NCI-H524 treated with DMSO at 0.1 percent for 48 hours (cell line): ENCODE measurements around the gene SFMBT2.
"Not testable (repeated sequence)": the region's sequence is repeated elsewhere in the genome, so short reads cannot be mapped to it uniquely, and the experiment has no call there.

Experiments used
- DNase-seq: peaks from one replicate; lab custom pipeline; 2025; lab: John Stamatoyannopoulos, UW

SFMBT2 gene

DNA sequence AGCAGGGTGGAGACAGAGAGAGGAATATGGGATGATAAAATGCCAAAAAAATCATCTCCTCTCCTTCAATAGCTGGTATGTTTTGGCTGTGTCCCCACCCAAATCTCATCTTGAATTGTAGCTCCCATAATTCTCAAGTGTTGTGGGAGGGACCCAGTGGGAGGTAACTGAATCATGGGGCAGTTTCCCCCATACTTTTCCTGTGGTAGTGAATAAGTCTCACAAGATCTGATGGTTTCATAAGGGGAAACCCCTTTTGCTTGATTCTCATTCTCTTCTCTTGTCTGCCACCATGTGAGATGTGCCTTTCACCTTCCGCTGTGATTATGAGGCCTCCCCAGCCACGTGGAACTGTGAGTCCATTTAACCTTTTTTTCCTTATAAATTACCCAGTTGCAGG, 226.7 kb downstream of the SFMBT2 start:
- DNase-seq, result not testable (repeated sequence)

DNA sequence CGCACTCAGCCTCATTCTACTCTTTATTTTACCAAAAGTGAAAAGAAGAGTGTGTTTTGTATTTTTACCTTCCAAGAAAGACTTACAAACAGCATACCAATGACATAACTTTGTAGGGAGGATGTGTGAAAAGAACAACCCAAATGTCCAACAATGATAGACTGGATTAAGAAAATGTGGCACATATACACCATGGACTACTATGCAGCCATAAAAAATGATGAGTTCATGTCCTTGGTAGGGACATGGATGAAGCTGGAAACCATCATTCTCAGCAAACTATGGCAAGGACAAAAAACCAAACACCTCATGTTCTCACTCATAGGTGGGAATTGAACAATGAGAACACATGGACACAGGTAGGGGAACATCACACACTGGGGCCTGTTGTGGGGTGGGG, 228.5 kb downstream of the SFMBT2 start:
- DNase-seq, result not testable (repeated sequence)

DNA sequence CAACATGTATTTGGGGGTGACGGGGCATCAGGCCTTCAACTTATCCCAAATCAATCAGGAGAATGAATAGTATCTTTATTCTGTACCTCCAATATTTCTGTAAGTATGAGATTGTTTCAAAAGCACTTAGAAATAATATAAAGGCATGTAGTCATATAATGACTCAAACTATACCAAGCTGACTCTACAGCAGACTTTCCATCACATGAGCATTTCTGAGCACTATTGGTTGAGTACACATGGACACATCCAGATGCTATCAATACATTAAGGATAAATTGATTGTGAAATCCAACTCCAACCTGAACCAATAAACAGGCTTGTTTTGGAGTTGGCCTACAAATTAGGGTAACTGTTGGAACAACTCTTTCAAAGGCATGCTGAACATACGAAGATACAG, 229.4 kb downstream of the SFMBT2 start:
- DNase-seq, result no peak

DNA sequence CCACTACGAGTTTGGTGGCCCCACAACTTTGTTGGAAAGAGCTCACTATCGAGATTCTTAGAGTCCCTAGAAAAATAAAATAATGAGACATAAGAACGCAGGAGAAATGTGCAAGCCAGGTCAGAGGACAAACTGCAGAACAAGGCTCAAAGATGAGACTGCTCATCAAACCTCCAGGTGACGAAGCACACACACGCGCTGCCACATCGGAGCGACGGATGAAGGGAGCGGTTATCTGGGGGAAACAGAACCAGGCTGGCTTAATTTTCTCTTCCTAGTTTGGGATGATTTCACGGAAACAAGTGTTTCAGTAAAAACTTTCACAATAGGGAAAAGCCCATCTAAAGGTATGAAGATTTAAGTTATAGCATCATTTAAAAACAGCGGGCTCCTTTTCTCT, 231.3 kb downstream of the SFMBT2 start:
- DNase-seq, result no peak

DNA sequence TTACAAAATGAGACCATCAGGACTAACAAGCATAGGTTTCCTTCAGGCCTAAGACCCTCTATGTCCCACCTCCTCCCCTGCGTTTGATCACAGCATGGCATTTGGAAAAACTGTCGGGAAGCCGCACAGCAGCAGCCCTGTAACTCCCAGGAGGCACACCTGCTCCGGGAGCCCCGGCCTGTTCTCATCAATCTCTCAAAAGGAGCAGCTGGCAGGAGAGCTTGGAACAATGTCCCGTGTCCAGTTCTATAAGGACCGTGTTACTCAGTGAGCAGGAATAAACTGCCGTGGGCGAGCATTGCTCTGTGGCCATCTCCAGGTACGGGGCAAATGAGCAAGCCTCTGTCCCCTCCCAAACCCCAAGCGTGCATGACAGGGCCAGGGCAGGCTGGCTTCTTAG, 236.9 kb downstream of the SFMBT2 start:
- DNase-seq, result no peak

DNA sequence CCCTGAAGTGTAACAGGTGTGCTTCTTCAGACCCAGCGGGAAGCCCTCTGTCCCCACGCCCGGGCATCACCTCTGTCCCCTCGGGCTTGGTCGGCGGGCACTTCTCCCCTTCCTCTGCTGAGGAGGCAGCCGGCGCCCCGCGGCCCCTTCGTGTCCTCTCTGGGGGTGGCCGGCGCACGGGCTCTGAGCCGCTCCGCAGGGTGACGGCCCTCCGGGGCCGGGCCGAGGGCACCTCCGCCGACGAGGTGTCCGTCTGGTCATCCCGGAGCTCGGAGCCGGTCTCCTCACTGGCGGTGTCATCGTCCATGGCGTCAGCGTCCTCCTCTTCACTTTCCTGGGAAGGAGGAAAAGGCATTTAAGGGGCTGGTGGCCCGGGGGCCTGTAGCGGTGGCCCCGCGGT, 239.0 kb downstream of the SFMBT2 start:
- no peak for DNase-seq

DNA sequence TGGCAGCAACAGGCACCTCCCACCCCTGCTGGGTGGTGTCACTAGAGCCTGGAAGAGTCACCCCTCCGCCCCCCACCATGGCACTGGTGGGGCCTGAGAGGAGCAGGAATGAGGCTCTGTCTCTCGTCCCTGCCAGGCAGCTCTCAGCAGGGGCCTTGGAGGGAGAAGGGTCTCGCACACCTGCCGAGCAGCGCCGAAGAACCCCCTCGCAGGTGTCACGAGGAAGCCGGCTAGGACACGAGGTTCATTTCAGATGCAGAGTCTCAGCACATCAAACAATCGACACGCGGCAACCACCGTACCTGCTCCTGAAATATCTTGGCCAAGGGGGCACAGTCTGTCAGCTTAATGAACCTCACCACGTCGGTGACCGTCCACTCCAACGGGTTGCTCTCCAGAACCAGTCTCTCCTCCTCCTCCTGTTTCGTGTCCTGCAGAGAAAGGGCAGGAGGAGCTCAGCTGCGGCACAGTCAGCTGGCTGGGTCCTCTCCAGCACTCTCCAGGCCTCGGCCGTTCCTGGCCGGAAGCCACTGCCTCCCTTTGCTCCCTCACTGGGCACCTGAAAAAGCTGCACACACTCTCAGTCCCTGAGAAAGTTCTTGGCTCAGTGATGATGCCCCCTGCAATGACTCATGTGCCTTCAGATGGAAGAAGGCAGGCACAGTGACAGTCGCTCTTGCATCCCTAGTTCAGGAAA, 240.1 kb downstream of the SFMBT2 start:
- no peak for DNase-seq

DNA sequence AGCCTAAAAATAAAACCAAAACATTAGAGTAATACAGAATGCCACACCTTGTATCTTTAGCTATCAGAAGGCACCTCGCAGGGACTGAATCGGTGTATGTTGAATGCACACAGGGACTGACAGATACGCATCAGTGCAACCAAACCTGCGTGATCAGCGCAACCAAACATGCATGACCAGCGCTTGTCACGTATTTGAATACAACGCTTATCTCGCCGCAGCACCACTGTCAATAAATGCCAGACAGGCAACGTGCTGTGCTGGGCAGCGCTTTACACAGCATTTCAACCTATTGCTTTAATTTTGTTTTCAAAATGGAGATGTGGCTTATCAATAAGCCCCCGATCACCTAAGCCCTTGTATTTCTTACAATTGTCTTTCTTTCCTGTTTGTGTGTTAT, 242.4 kb downstream of the SFMBT2 start:
- DNase-seq, result no peak

DNA sequence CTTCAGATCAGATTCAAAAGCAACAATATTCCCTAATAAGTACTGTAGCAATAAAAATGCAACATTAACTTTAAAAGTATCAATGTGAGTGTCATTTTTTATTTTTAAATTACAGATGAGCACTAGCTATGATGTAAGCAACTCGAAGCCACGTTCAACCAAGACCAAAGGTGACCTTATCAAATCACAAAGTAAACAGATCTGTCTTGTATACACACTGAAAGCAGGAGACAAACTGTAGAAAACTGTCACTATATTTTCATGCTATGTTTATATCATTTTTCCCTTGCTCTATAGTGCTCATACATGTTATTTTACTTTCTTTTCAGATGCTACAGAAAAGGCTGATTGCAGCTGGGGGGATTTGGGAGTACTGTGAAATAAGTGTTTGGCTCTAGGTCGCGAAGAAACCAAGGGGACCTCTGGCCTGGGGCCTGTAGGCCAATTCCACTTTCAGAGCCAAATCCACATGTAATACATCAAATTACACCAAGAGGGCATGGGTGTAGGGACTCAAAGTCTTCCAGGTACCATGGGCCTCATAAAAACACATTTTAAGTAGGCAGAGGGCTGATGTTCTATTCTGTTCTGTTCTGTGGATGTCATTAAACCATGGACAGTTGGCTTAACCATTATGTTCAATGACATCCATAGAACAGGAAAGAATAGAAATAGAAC, 245.2 kb downstream of the SFMBT2 start:
- DNase-seq, result no peak

DNA sequence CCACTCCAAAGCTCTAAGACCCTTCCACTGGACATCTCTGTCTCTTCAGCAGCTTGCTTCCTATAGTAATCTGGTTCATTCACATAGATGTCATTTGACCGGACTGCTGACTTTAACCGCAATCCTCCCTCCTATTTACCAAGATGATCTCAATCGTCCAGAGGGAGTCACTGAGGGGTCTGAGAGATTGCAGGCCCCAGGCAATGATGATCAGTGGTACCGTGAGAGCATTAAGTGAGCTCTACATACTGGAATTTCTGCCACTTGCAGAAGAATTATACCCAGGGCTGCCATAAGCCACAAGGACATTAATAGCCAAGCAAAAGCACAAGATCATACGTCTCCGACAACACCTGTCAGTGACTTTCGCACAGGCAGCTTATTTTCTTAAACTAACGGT, 245.9 kb downstream of the SFMBT2 start:
- no peak for DNase-seq

DNA sequence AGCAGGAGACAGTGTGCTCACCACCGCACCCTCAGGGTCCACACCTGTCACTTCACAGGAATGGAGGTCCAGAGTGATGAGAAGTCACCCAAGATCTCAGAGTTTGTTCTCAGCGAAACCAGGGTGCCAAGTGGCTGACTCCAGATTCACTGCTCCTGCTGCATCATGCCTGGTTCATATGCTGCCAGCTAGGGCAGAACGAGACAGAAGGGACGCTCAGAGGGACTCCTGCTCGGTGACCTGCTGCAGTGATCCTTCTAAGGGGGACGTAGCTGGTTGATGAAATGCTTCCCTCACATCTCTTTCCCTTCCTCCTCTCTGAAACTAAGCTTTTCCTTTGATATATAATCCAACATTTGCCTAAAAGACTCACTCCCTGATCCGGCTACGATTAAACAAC, 248.5 kb downstream of the SFMBT2 start:
- no peak for DNase-seq

DNA sequence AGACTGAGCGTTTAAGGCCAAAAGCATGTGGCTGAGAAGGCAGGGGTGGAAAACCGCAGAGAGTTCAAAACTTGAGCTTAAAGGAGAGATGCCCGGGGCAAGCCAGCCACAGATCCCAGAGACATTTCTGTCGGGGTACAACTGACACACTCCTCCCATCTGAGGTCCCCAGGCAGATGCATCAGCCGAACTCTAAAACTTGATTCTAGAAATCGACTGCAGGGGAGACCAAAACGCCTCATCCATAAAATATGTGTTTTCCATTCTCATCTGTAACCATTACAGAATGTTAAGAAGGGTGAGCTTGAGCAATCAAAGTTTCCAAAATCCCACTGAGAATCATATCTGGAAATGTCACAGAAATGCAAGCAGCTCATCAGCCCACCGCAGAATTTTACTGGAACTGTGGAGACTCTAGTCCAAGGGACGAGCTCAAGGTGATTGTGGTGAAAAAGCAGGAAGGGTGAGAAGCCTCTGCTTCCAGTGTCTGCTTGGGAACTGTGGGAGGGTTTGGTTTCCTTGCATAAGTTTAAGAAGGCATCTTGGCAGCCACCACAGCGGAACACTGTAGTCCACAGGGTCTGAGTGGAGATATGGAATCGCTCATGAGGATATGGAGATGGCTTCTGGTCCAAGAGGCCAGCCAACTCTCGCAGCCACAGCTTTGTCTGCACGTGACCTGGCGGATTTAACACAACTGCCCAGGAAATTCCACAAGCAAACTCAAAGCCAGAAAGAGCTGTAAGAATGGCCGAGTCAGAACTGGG, 249.2 kb downstream of the SFMBT2 start:
- no peak for DNase-seq

DNA sequence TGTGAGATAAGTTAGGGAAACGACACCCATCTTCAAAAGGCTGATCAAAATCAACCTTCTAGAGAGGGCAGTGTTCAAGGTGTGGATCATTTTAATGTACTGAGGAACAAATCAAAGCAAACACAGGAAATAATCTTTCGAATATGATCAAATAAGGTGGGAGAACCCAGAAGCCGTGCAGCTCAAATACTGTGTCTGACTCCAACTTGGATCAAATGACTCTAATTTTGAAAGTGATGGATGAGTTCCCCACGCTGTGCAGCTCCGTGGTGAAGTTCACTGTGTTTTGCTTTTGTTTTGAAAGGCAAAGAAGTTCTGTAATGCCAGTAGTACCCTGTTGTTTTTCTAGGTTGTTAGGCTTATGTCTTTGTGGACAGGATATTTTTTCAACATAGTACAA, 250.9 kb downstream of the SFMBT2 start:
- no peak for DNase-seq

DNA sequence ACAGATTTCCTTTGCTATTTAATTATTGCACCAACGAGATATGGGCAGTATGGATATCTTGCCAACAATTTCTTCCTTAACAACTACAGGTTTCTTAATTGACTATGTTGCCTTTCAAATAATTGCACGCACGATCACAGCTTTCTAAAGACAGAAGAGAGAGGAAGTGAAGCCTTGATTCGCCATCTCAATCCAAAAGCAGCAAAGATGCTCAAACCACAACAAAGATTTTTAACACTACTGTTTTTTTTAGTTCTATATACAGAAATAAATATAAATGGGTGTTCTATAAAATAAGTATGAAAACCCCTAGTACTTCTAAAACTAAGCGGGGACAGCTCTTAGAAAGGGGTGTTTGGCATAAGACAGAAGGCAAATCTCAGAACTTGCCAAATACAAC, 251.3 kb downstream of the SFMBT2 start:
- no peak for DNase-seq

DNA sequence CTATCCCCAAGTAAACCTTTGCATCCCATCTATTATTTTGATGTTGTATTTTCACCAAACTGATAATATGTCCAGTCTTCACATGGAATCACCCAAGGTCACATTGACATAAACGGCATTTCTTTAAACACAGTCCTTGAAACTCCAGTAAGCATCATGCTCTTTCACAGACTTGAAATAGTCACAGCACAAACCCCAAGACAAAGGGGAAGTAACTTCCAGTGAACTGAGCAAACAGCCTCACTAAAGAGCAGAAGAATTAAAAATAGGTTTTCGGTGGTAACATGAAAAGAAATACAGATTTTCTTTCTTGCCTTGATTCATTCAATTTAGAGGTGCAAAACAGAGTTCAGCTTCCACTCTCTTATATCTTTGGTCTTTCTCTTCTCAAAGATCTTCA, 253.7 kb downstream of the SFMBT2 start:
- DNase-seq, result no peak

DNA sequence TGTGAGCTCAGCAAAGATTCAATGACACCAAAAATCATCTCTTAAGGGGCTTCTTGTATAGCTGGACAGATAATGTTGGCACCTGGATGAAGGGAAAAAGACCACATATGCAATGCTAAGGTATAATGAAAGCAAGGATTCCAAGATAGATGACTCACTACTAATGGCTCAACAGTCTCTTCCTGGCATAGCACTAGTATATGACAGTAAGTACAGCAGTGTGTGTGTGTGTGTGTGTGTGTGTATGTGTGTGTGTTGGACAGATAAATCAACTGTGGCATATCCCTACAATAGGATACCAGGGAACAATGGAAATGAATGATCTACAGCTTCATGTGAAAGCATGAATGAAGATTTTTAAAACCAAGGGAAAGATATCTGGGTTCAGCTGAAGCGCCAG, 257.1 kb downstream of the SFMBT2 start:
- no peak for DNase-seq

DNA sequence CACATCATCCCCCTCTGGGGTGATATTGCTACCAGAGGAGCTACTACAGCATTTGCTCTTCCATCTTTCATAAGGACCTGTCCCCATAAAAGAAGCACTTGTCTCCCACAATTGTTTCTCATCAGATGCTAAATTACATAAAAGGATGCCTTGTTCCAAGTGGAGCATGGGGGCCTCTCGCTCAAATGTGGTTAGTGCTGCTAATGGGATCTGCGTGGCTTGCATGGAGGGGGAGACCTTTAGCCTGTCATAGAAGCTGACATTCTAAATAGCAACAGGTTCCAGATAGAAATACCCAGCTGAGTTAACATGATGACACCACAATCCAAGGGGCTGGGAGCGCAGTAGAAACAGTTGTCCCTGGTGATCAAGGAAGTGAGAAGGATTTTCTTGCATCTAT, 257.9 kb downstream of the SFMBT2 start:
- no peak for DNase-seq

DNA sequence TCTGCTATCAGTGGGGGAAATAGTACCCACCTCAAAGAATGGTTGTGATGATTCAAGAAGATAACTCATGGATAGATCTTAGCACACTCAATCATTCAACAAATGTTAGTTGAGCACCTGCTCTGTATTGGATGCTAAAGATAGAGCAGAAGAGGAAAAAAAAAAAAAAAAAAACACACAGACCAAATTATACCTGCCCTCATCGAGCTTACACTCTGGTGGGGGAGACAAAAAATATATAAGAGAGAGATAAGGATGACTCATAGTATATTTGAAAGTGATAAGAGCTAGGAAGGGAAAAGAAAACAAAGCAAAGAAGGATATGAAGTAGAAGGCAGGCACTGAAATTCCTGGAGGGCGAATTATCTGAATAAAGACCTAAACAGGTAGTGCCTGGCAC, 258.5 kb downstream of the SFMBT2 start:
- DNase-seq, result no peak

DNA sequence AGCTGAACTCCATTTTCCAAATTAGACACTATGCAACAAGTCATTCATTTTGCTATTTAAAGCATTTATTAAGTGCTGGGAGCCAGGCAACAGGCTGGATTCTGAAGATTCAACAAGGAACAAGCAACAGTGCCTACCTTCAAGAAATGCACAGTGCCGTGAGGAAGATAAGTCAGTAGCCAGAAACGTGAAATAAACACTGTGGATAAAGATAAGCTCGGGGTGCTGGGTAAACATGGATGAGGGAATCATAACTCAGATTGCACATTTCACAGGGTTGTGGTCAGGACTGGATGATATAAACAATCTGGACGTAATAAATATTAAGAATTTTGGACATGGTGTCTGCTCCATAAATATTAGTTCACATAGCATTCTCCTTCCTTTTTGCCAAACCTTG, 259.3 kb downstream of the SFMBT2 start:
- DNase-seq, result no peak

DNA sequence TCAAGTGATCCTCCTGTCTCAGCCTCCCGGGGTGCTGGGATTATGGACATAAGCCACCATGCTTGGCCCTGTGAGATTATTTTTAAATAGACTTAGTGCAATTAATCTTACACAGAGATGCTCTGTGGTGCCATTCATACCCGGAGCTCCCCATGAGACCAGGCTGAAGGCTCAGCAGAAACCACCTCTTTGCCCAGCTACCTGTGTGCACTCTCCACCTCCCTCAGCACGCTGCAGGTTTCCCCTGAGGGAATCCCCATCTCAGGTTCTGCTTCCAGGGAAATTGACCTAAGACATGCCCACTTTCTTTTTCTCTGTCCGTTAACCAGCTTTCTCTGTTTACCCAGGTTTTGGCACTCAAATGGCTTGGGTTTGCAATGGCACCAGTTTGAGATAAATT, 260.5 kb downstream of the SFMBT2 start:
- DNase-seq, result no peak

DNA sequence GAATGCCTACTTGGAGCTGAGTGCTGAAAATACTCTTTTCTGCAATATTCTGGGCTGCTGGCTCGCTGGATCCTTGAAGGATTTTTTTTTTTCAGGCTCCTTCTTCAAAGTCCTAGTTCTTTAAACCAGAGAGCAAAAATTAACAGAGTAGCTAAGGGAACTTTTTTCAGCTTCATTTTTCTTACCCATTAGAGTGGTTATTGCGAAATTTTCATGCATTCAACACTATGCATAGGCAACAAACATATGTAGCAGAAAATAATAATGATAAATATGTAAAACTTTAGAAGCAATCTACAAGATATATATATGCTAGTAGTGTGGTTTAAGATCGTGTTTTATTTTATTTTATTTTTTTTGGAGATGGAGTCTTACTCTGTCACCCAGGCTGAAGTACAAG, 264.6 kb downstream of the SFMBT2 start:
- no peak for DNase-seq

DNA sequence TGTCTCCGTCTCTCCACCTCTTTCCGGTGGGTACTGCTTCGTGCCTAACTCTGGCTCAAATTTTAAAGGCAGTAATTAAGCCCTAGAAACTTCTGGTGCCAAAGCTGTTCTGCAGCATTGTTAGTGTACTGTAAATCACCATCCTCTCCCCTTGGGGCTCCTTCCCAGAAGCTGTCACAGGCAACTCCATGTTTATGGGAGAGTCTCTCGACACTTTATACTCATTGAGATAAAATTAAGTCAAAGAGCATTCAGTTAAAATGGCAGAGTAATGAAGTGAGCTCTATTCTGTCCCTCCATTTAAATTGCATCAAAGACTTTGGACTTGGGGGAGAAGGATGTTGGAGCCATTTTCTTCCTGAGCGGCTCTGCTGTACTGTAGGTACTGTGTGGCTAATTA, 274.8 kb downstream of the SFMBT2 start:
- no peak for DNase-seq

DNA sequence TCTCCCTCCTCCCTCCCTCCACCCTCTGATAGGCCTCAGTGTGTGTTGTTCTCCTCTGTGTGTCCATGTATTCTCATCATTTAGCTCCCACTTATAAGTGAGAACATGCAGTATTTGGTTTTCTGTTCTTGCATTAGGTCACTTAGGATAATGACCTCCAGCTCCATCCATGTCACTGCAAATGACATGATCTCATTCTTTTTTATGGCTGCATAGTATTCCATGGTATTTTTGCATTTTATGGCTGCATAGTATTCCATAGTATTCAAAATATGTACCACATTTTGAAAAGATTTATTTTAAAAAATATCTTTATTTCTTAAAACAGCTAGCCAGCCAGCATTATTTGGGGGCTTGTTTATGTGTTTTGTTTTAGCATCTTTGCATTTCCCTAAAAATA, 275.6 kb downstream of the SFMBT2 start:
- DNase-seq, result no peak
